AG04450 (cell line): ENCODE data around the gene LURAP1L. TPM values are rescaled to one million over a fixed set of nuclear protein-coding genes. Genes with fewer than 3 reads are reported as not detected.

Experiments used
- CTCF ChIA-PET: fragments of 300-600, 350-600 bp; formaldehyde crosslinking; extraction: SDS; loops from one replicate; lab custom pipeline; 2022; ENCODE audit warnings: antibody characterized with exemption, inconsistent platforms; lab: Charles Lee
- POLR2A ChIA-PET: fragments of 350-600 bp; formaldehyde crosslinking; extraction: SDS; loops from one replicate; lab custom pipeline; 2021; ENCODE audit warnings: antibody characterized with exemption, inconsistent platforms; lab: Yijun Ruan, JAX
- DNase-seq: peaks from one replicate; pipeline ENCODE4 v3.0.0-alpha.2; 2011; ENCODE audit warnings: low read depth, low spot score
- H3K27ac ChIP-seq: one replicate; pipeline ENCODE4 v1.5.1; 2012; ENCODE audit warnings: low read depth, low read length, control low read depth
- H3K27me3 ChIP-seq: one replicate; pipeline ENCODE4 v1.6.0; 2012; ENCODE audit warnings: low read length; ENCODE audit not compliant: control insufficient read depth, insufficient read depth
- H3K4me3 ChIP-seq: 2 replicates; pipeline ENCODE4 v1.5.1; 2011; ENCODE audit warnings: mild to moderate bottlenecking, low read depth, low read length, control low read depth
- H3K9me3 ChIP-seq: 2 replicates; pipeline ENCODE4 v1.5.1; 2012; ENCODE audit warnings: low read length; ENCODE audit not compliant: control insufficient read depth, insufficient read depth
- CTCF ChIP-seq: IDR thresholded peaks from 2 replicates; pipeline ENCODE4 v1.5.1; 2011; ENCODE audit warnings: low read depth, low read length, control low read depth, inconsistent platforms
- polyA plus RNA-seq: library from polyadenylated mRNA; depleted of rRNA; stranded (reverse); fragments of >200 nt; gene quantifications from 2 replicates; pipeline ENCODE4 v1.2.3, GENCODE V29; 2011

LURAP1L gene
- polyA plus RNA-seq, 1 experiment: 51.4 TPM

- no peak overlapping the region for H3K27ac ChIP-seq
- H3K9me3 ChIP-seq: no peaks in the 10 kb centered on the region
- POLR2A ChIA-PET: no interaction called here
- H3K4me3 ChIP-seq: no peak overlapping the region
- H3K27me3 ChIP-seq: no peaks in the 10 kb centered on the region
- CTCF ChIA-PET: interaction anchor here (0.7 to 1.0 kb wide), 3 partner anchors 12 to 45 kb away, joined by 3 to 6 read pairs (median 4); no protein-coding TSS in a partner anchor
- TF ChIP-seq CTCF: no peak
- no peak for DNase-seq
These were observed 10.7 kb upstream of the LURAP1L start for GRCh38 chr9:12764150-12764549.

GRCh38 chr9:12765088-12765798 is 9.6 kb upstream of the LURAP1L start:
- no peaks in the 10 kb centered on the region for H3K9me3 ChIP-seq
- no peak overlapping the region for H3K27ac ChIP-seq
- DNase-seq: no peak
- no peak overlapping the region for H3K4me3 ChIP-seq
- CTCF ChIA-PET: interaction anchor here (1.0 kb wide), 1 partner anchor 11 kb away, joined by 3 read pairs; no protein-coding TSS in a partner anchor
- POLR2A ChIA-PET: no interaction called here
- H3K27me3 ChIP-seq: no peaks in the 10 kb centered on the region
- no peak for TF ChIP-seq CTCF

GRCh38 chr9:12766357-12766756 is 8.5 kb upstream of the LURAP1L start:
- H3K27me3 ChIP-seq: no peaks in the 10 kb centered on the region
- H3K27ac ChIP-seq: no peak overlapping the region
- H3K4me3 ChIP-seq: no peak overlapping the region
- no peaks in the 10 kb centered on the region for H3K9me3 ChIP-seq
- ChIA-PET POLR2A (no interaction called here), CTCF (interaction anchor here (0.6 to 0.9 kb wide), 2 partner anchors 9 to 54 kb away, joined by 3 read pairs; no protein-coding TSS in a partner anchor)
- DNase-seq: no peak
- no peak for TF ChIP-seq CTCF

- H3K27ac ChIP-seq: no peak overlapping the region
- ChIA-PET POLR2A (no interaction called here), CTCF (no interaction called here)
- DNase-seq: no peak
- no peak for TF ChIP-seq CTCF
- no peaks in the 10 kb centered on the region for H3K9me3 ChIP-seq
- no peak overlapping the region for H3K4me3 ChIP-seq
- H3K27me3 ChIP-seq: no peaks in the 10 kb centered on the region
These were observed 4.6 kb upstream of the LURAP1L start for GRCh38 chr9:12770261-12770660.

GRCh38 chr9:12771891-12772290 is 2.9 kb upstream of the LURAP1L start:
- peaks cover 4% of the 10 kb centered on the region; the same call in 1 of the 2 replicates for H3K9me3 ChIP-seq
- no peak overlapping the region for H3K4me3 ChIP-seq
- no peak for DNase-seq
- ChIA-PET CTCF (interaction anchor here (0.6 to 2.3 kb wide), 3 partner anchors 12 to 112 kb away, joined by 3 to 7 read pairs (median 3); no protein-coding TSS in a partner anchor), POLR2A (no interaction called here)
- TF ChIP-seq CTCF: no peak
- no peak overlapping the region for H3K27ac ChIP-seq
- H3K27me3 ChIP-seq: no peaks in the 10 kb centered on the region
